ENCODE data around the gene FAM174A. TPM values are rescaled to one million over a fixed set of nuclear protein-coding genes. Genes with fewer than 3 reads are reported as not detected.
"Not testable (repeated sequence)": the region's sequence is repeated elsewhere in the genome, so short reads cannot be mapped to it uniquely, and the experiment has no call there.

Gene FAM174A
- total RNA-seq, 1 donor from 2014 or later = 57.3 TPM

GRCh38 chr5:100575815-100576214 is 40.6 kb downstream of the FAM174A start:
- no peak for DNase-seq (ENCODE audit: low read depth)

- DNase-seq (ENCODE audit: low read depth) = peak; percentile 64
Observed at GRCh38 chr5:100576217-100576751, 41.1 kb downstream of the FAM174A start.

GRCh38 chr5:100577506-100577905 is 42.3 kb downstream of the FAM174A start:
- no peak for DNase-seq (ENCODE audit: low read depth)

- DNase-seq (ENCODE audit: low read depth) = peak; percentile 46
Observed at GRCh38 chr5:100584069-100584468, 48.9 kb downstream of the FAM174A start.

- no peak for DNase-seq (ENCODE audit: low read depth)
Observed at GRCh38 chr5:100584889-100585288, 49.7 kb downstream of the FAM174A start.

- no peak for DNase-seq (ENCODE audit: low read depth)
Observed at GRCh38 chr5:100590867-100591266, 55.7 kb downstream of the FAM174A start.

GRCh38 chr5:100595152-100595811 is 60.1 kb downstream of the FAM174A start:
- peak; percentile 97 for DNase-seq (ENCODE audit: low read depth)

GRCh38 chr5:100595812-100596173 is 60.6 kb downstream of the FAM174A start:
- no peak for DNase-seq (ENCODE audit: low read depth)

GRCh38 chr5:100598446-100598845 is 63.3 kb downstream of the FAM174A start:
- no peak for DNase-seq (ENCODE audit: low read depth)

- peak; percentile 43 for DNase-seq (ENCODE audit: low read depth)
Observed at GRCh38 chr5:100600298-100600994, 65.3 kb downstream of the FAM174A start.

GRCh38 chr5:100603141-100603540 is 68.0 kb downstream of the FAM174A start:
- no peak for DNase-seq (ENCODE audit: low read depth)

- DNase-seq (ENCODE audit: low read depth) = not testable (repeated sequence)
Observed at GRCh38 chr5:100604021-100604420, 68.8 kb downstream of the FAM174A start.

- DNase-seq (ENCODE audit: low read depth) = no peak
Observed at GRCh38 chr5:100609594-100609993, 74.4 kb downstream of the FAM174A start.

- DNase-seq (ENCODE audit: low read depth) = no peak
Observed at GRCh38 chr5:100614308-100614707, 79.1 kb downstream of the FAM174A start.

GRCh38 chr5:100615362-100615761 is 80.2 kb downstream of the FAM174A start:
- no peak for DNase-seq (ENCODE audit: low read depth)

GRCh38 chr5:100616291-100616690 is 81.1 kb downstream of the FAM174A start:
- DNase-seq (ENCODE audit: low read depth) = no peak

- DNase-seq (ENCODE audit: low read depth) = no peak
Observed at GRCh38 chr5:100616981-100617380, 81.8 kb downstream of the FAM174A start.

GRCh38 chr5:100623719-100624118 is 88.5 kb downstream of the FAM174A start:
- peak; percentile 59 for DNase-seq (ENCODE audit: low read depth)

GRCh38 chr5:100634937-100635534 is 99.9 kb downstream of the FAM174A start:
- DNase-seq (ENCODE audit: low read depth) = peak; percentile 31
